ENCODE data around the gene DNAH8. TPM values are rescaled to one million over a fixed set of nuclear protein-coding genes. Genes with fewer than 3 reads are reported as not detected.

DNAH8 gene
- total RNA-seq, 1 experiment from 2014 or later = not detected

DNA sequence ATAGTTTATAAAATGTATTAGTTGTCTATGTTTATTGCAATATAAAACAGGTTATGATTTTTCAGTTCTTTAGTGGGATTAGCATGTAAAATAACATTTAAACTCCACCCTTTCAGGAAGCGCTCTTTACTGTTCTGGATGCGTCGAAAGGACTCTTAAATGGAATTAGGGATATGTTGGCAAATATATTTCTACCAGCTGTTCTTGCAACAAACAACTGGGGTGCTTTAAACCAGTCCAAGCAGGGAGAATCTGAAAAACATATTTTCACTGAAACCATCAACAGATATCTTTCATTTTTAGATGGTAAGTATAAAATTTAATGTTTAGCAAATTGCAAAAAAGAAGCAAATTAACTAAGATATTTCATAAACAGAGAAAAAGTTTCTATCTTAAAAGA is 21.8 kb downstream of the DNAH8 start:
- in situ Hi-C loops (cut with HindIII; ENCODE audit: low pct_unique_long_range_greater_than_20kb, low sequenced_read_pairs) = no loop called here
- POLR2A ChIA-PET = no interaction called here

DNA sequence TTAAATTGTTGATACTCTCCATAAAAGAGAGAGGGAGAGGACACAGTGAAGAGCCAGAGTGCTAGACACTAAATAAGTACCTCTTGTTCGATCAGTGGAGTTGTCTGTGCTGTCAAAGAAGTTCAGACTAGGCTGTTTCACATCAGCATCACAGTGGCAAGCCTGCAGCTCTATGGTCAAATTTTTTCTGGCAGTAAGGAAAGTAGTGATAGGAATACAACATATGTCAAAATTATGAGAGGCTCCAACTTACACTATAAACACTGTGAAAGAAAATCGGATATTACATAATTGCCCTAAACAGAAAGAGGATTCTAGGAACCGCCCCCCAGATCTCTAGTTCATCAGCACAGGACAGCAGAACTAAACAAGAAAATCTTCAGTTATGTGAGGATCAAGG is 23.1 kb downstream of the DNAH8 start:
- POLR2A ChIA-PET = no interaction called here
- no peak overlapping the region for H3K27ac ChIP-seq (ENCODE audit: low read length)
- no peaks in the 10 kb centered on the region for H3K9me3 ChIP-seq (ENCODE audit: control insufficient read depth, insufficient read depth, low read depth, low read length)
- no peaks in the 10 kb centered on the region for H3K36me3 ChIP-seq (ENCODE audit: control insufficient read depth, insufficient read depth, low read length)
- TF ChIP-seq TCF7L2 (IDR thresholded peaks at IDR 0.05; ENCODE audit: low read depth, low read length) (no peak), POLR2AphosphoS5 (IDR thresholded peaks at IDR 0.05; ENCODE audit: low read depth, low read length) (no peak)
- TF ChIP-seq, protein P1, sequence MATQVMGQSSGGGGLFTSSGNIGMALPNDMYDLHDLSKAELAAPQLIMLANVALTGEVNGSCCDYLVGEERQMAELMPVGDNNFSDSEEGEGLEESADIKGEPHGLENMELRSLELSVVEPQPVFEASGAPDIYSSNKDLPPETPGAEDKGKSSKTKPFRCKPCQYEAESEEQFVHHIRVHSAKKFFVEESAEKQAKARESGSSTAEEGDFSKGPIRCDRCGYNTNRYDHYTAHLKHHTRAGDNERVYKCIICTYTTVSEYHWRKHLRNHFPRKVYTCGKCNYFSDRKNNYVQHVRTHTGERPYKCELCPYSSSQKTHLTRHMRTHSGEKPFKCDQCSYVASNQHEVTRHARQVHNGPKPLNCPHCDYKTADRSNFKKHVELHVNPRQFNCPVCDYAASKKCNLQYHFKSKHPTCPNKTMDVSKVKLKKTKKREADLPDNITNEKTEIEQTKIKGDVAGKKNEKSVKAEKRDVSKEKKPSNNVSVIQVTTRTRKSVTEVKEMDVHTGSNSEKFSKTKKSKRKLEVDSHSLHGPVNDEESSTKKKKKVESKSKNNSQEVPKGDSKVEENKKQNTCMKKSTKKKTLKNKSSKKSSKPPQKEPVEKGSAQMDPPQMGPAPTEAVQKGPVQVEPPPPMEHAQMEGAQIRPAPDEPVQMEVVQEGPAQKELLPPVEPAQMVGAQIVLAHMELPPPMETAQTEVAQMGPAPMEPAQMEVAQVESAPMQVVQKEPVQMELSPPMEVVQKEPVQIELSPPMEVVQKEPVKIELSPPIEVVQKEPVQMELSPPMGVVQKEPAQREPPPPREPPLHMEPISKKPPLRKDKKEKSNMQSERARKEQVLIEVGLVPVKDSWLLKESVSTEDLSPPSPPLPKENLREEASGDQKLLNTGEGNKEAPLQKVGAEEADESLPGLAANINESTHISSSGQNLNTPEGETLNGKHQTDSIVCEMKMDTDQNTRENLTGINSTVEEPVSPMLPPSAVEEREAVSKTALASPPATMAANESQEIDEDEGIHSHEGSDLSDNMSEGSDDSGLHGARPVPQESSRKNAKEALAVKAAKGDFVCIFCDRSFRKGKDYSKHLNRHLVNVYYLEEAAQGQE (IDR thresholded peaks at IDR 0.05; ENCODE audit: insufficient read depth in 1 of 2, low read depth in 2 of 2, low read length in 1 of 2) = no peak
- TF ChIP-seq, protein P2, sequence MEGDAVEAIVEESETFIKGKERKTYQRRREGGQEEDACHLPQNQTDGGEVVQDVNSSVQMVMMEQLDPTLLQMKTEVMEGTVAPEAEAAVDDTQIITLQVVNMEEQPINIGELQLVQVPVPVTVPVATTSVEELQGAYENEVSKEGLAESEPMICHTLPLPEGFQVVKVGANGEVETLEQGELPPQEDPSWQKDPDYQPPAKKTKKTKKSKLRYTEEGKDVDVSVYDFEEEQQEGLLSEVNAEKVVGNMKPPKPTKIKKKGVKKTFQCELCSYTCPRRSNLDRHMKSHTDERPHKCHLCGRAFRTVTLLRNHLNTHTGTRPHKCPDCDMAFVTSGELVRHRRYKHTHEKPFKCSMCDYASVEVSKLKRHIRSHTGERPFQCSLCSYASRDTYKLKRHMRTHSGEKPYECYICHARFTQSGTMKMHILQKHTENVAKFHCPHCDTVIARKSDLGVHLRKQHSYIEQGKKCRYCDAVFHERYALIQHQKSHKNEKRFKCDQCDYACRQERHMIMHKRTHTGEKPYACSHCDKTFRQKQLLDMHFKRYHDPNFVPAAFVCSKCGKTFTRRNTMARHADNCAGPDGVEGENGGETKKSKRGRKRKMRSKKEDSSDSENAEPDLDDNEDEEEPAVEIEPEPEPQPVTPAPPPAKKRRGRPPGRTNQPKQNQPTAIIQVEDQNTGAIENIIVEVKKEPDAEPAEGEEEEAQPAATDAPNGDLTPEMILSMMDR (IDR thresholded peaks at IDR 0.05) = no peak
- no peak overlapping the region for H3K4me3 ChIP-seq (ENCODE audit: low read depth in 2 of 2, low read length in 2 of 2)
- no peaks in the 10 kb centered on the region for H3K4me1 ChIP-seq (ENCODE audit: control insufficient read depth, insufficient read depth, low read length)
- H3K27me3 ChIP-seq (ENCODE audit: control insufficient read depth, insufficient read depth, low read length) = peaks cover 24% of the 10 kb centered on the region
- CTCF ChIA-PET = no interaction called here
- DNase-seq (ENCODE audit: low read depth, low spot score) (no peak), ATAC-seq (no peak)
- BruUV-seq (replicated peaks) = no TSS peak
- intact Hi-C loops (cut with micrococcal nuclease; ENCODE audit: unreplicated experiment) (no loop called here), in situ Hi-C loops (cut with HindIII; ENCODE audit: low pct_unique_long_range_greater_than_20kb, low sequenced_read_pairs) (no loop called here)

More for the DNA sequence above, 21.8 kb downstream of the DNAH8 start:
- DNase-seq (ENCODE audit: low read depth, low spot score) (no peak), ATAC-seq (no peak)
- Histone ChIP-seq H3K4me3 (ENCODE audit: low read depth in 2 of 2, low read length in 2 of 2) (no peak overlapping the region), H3K4me1 (ENCODE audit: control insufficient read depth, insufficient read depth, low read length) (no peaks in the 10 kb centered on the region), H3K9me3 (ENCODE audit: control insufficient read depth, insufficient read depth, low read depth, low read length) (no peaks in the 10 kb centered on the region), H3K36me3 (ENCODE audit: control insufficient read depth, insufficient read depth, low read length) (no peaks in the 10 kb centered on the region), H3K27me3 (ENCODE audit: control insufficient read depth, insufficient read depth, low read length) (peaks cover 22% of the 10 kb centered on the region), H3K27ac (ENCODE audit: low read length) (no peak overlapping the region)
- CTCF ChIA-PET = no interaction called here
- intact Hi-C loops (cut with micrococcal nuclease; ENCODE audit: unreplicated experiment) = no loop called here
- BruUV-seq (replicated peaks) = no TSS peak
- TF ChIP-seq SIN3A (IDR thresholded peaks at IDR 0.05; ENCODE audit: borderline replicate concordance, insufficient read depth, low read depth, low read length) (no peak), TCF7L2 (IDR thresholded peaks at IDR 0.05; ENCODE audit: low read depth, low read length) (no peak), POLR2AphosphoS5 (IDR thresholded peaks at IDR 0.05; ENCODE audit: low read depth, low read length) (no peak)
- TF ChIP-seq, protein P1 (IDR thresholded peaks at IDR 0.05; ENCODE audit: insufficient read depth in 1 of 2, low read depth in 2 of 2, low read length in 1 of 2) = no peak
- TF ChIP-seq, protein P2 (IDR thresholded peaks at IDR 0.05) = no peak

All from Panc1 (cell line).